Endodermal cell (in vitro differentiated cells): ENCODE data around the gene MANSC4. TPM values are rescaled to one million over a fixed set of nuclear protein-coding genes. Genes with fewer than 3 reads are reported as not detected.

Source experiments
- DNase-seq: peaks from one replicate; pipeline ENCODE4 v3.0.0-alpha.2; 2017
- H3K27ac ChIP-seq: 2 replicates; pipeline ENCODE4 v1.5.1; 2013; ENCODE audit warnings: mild to moderate bottlenecking, low read depth, low read length, moderate library complexity
- H3K27me3 ChIP-seq: 2 replicates; pipeline ENCODE4 v1.6.1; 2013; ENCODE audit warnings: mild to moderate bottlenecking, low read length, moderate library complexity; ENCODE audit not compliant: insufficient read depth, control insufficient read depth, poor library complexity, severe bottlenecking
- H3K36me3 ChIP-seq: 2 replicates; pipeline ENCODE4 v1.7.0; 2013; ENCODE audit warnings: mild to moderate bottlenecking, low read length, moderate library complexity; ENCODE audit not compliant: control insufficient read depth, insufficient read depth
- H3K4me1 ChIP-seq: one replicate; pipeline ENCODE4 v1.7.0; 2013; ENCODE audit warnings: low read length; ENCODE audit not compliant: control insufficient read depth, insufficient read depth
- H3K4me3 ChIP-seq: 2 replicates; pipeline ENCODE4 v1.5.1; 2013; ENCODE audit warnings: mild to moderate bottlenecking, low read length, moderate library complexity
- H3K9ac ChIP-seq: 2 replicates; pipeline ENCODE4 v1.6.1; 2013; ENCODE audit warnings: mild to moderate bottlenecking, low read length, moderate library complexity; ENCODE audit not compliant: poor library complexity, severe bottlenecking; ENCODE audit errors: extremely low read depth
- H3K9me3 ChIP-seq: 2 replicates; pipeline ENCODE4 v1.6.1; 2013; ENCODE audit warnings: mild to moderate bottlenecking, low read length, moderate library complexity; ENCODE audit not compliant: control insufficient read depth
- H3K27ac Mint-ChIP-seq: 2 replicates; pipeline ENCODE4 v1.8.0; 2020; ENCODE audit warnings: mixed read lengths
- H3K27me3 Mint-ChIP-seq: 2 replicates; pipeline ENCODE4 v1.8.0; 2021; ENCODE audit warnings: mild to moderate bottlenecking, mixed read lengths; ENCODE audit not compliant: insufficient read depth
- H3K36me3 Mint-ChIP-seq: 2 replicates; pipeline ENCODE4 v1.8.0; 2020; ENCODE audit warnings: low read depth, mixed read lengths
- H3K4me1 Mint-ChIP-seq: 2 replicates; pipeline ENCODE4 v1.8.0; 2020; ENCODE audit warnings: mixed read lengths
- H3K4me3 Mint-ChIP-seq: 2 replicates; pipeline ENCODE4 v1.8.0; 2020; ENCODE audit warnings: mild to moderate bottlenecking, moderate library complexity, mixed read lengths
- H3K9me3 Mint-ChIP-seq: 2 replicates; pipeline ENCODE4 v1.8.0; 2020; ENCODE audit warnings: mild to moderate bottlenecking, mixed read lengths
- WGBS, 2 experiments: methylation state at CpG; one replicate each; pipeline versions ENCODE4 v1.1.5 to v1.1.7; 2013; ENCODE audit warnings: missing lambda C conversion rate in 2 of 2, mixed read lengths in 1 of 2; ENCODE audit not compliant: insufficient coverage in 1 of 2, insufficient read length in 1 of 2; 5-methylcytosine and 5-hydroxymethylcytosine counted together
- total RNA-seq, 2 donors: library from RNA; stranded (reverse); fragmentation: NEBNext Ultra II Directional in 1 of 2; extraction: Animal tissue kit (Norgen Biotek cat#: 25700) in 1 of 2; gene quantifications; 2 replicates in 1 of 2; 3 replicates in 1 of 2; pipeline ENCODE4 v1.2.1, GENCODE V29; 2021
- TF ChIP-seq, protein P1 (sequence below): fragments of 200-600 bp; sonication (generic); conservative IDR thresholded peaks from 2 replicates; pipeline ENCODE4 v1.5.0; 2021; ENCODE audit warnings: antibody characterized with exemption, mild to moderate bottlenecking

MANSC4 gene
- total RNA-seq, 2 donors from 2014 or later: not detected

DNA sequence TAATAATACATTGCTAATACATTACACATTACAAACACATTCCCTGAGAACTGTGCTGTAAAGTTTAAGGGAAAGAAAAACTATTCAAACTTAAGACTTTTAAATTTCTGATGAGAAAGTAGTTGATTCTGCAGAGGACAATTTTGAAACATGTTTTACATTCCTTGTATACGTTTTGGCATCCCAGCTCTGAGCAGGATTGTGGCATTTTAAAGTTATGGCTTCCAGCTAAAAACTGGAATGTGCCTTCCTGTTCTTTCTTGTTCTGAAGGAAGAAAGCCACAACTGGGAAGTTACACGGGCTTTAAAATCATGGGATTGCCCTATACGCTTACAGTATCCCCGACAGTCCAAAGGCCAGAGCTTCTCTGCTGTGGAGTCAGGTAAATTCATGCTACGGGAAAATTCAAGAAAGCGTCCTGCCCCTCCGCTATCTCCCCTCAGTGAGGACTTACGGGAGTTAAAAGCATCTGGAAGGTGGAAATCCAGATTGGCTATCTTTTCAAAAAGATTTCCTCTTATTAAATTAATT lies 10.8 kb downstream of the MANSC4 start:
- TF ChIP-seq, protein P1, sequence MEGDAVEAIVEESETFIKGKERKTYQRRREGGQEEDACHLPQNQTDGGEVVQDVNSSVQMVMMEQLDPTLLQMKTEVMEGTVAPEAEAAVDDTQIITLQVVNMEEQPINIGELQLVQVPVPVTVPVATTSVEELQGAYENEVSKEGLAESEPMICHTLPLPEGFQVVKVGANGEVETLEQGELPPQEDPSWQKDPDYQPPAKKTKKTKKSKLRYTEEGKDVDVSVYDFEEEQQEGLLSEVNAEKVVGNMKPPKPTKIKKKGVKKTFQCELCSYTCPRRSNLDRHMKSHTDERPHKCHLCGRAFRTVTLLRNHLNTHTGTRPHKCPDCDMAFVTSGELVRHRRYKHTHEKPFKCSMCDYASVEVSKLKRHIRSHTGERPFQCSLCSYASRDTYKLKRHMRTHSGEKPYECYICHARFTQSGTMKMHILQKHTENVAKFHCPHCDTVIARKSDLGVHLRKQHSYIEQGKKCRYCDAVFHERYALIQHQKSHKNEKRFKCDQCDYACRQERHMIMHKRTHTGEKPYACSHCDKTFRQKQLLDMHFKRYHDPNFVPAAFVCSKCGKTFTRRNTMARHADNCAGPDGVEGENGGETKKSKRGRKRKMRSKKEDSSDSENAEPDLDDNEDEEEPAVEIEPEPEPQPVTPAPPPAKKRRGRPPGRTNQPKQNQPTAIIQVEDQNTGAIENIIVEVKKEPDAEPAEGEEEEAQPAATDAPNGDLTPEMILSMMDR: no peak
- H3K27me3 ChIP-seq: no peaks in the 10 kb centered on the region
- no peak overlapping the region for H3K4me3 ChIP-seq
- no peaks in the 10 kb centered on the region for H3K36me3 ChIP-seq
- WGBS, 2 experiments: 92 to 94% methylated on average over 4 to 8 of the region's 8 CpGs
- Mint-ChIP-seq H3K36me3 (no peaks in the 10 kb centered on the region), H3K27ac (no peak overlapping the region), H3K4me3 (no peak overlapping the region), H3K27me3 (no peaks in the 10 kb centered on the region), H3K4me1 (peaks cover 10% of the 10 kb centered on the region), H3K9me3 (no peaks in the 10 kb centered on the region)
- no peak overlapping the region for H3K9ac ChIP-seq
- no peak overlapping the region for H3K27ac ChIP-seq
- H3K4me1 ChIP-seq: no peaks in the 10 kb centered on the region
- no peaks in the 10 kb centered on the region for H3K9me3 ChIP-seq
- DNase-seq: no peak

DNA sequence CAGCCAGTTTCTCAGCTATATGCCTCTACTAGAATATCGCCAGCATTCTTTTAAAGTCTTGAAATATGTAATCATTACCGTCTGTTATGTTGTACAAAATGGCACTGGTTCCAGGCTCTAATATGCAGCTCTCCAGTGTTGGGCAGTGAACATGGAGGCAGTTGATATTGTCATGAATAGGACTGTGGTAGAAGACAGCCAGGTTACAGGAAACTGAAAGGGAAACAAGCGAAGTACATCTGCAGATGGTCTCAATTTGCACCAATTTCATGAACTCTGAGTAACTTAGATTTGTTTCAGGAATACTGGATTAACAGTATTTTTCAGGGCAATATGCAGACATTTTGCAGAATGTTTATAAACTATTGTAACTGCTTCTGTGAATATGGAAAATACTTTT lies 13.4 kb downstream of the MANSC4 start:
- Mint-ChIP-seq H3K4me1 (peaks cover 10% of the 10 kb centered on the region), H3K27ac (no peak overlapping the region), H3K9me3 (no peaks in the 10 kb centered on the region), H3K27me3 (no peaks in the 10 kb centered on the region), H3K36me3 (peaks cover 3% of the 10 kb centered on the region), H3K4me3 (no peak overlapping the region)
- Histone ChIP-seq H3K36me3 (no peaks in the 10 kb centered on the region), H3K27me3 (no peaks in the 10 kb centered on the region), H3K27ac (no peak overlapping the region), H3K9ac (no peak overlapping the region), H3K4me3 (no peak overlapping the region), H3K9me3 (no peaks in the 10 kb centered on the region), H3K4me1 (no peaks in the 10 kb centered on the region)
- DNase-seq: no peak
- TF ChIP-seq, protein P1: no peak
- 95 to 100% methylated on average over 3 of the region's 3 CpGs for WGBS, 2 experiments

DNA sequence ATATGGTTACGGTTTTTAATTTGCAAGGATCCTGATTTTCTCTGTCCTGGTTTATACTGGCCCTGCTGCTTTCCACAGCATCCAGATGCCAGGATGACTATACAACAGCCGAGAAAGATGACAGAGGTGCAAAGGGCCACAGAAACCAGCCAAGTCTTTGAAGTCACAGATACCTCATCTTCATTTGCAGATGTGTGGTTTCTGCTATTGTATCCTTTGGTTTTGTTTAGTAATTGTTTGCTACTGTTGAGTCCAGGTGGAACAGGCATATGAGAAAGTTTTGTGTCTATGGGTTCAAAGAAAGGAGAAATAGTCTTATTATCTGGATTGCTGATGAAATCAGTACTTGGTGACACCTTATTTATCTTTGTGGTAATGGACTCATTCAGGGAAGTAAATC lies 17.3 kb downstream of the MANSC4 start:
- Histone ChIP-seq H3K9ac (no peak overlapping the region), H3K27ac (no peak overlapping the region), H3K4me3 (no peak overlapping the region), H3K4me1 (no peaks in the 10 kb centered on the region), H3K36me3 (peaks cover 3% of the 10 kb centered on the region), H3K27me3 (no peaks in the 10 kb centered on the region), H3K9me3 (no peaks in the 10 kb centered on the region)
- H3K27ac Mint-ChIP-seq: no peak overlapping the region
- no peaks in the 10 kb centered on the region for H3K4me1 Mint-ChIP-seq
- H3K4me3 Mint-ChIP-seq: no peak overlapping the region
- peaks cover 4% of the 10 kb centered on the region for H3K36me3 Mint-ChIP-seq
- no peaks in the 10 kb centered on the region for H3K9me3 Mint-ChIP-seq
- TF ChIP-seq, protein P1: no peak
- DNase-seq: no peak
- 90 to 92% methylated on average over 2 of the region's 2 CpGs for WGBS, 2 experiments
- H3K27me3 Mint-ChIP-seq: no peaks in the 10 kb centered on the region
